ENCODE results near the gene KBTBD13.
"Not testable (repeated sequence)": the region's sequence is repeated elsewhere in the genome, so short reads cannot be mapped to it uniquely, and the experiment has no call there.

Gene KBTBD13

GRCh38 chr15:65076486-65077290 is at the start of gene KBTBD13:
Gene KBTBD13 (plus strand): TSS chr15:65076746. CDS start chr15:65076816, 70 bp downstream.
- DNase-seq (ENCODE audit: low read depth in 4 of 4, low spot score in 1 of 4), result no peak

GRCh38 chr15:65026756-65027155 is 49.8 kb upstream of the KBTBD13 start:
- no peak for DNase-seq (ENCODE audit: low read depth in 4 of 4, low spot score in 1 of 4)

DNA sequence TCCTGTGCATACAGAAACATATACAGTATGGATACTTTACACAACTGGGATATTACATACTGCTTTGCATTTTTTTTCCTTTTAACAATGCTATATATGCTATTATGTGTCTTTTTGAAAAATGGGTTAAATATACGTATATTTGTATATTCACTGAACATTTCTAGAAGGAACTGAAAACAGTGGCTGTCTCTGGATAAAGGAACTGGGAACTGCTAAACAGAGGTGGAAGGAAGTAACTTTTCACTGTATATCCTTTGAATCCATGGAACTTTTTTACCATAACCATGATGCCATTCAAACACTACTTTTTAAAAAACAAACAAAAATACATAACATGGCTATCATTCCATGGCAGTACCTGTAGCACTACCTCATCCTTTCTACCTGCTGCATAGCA is 49.0 kb upstream of the KBTBD13 start:
- no peak for DNase-seq (ENCODE audit: low read depth in 4 of 4, low spot score in 1 of 4)

DNA sequence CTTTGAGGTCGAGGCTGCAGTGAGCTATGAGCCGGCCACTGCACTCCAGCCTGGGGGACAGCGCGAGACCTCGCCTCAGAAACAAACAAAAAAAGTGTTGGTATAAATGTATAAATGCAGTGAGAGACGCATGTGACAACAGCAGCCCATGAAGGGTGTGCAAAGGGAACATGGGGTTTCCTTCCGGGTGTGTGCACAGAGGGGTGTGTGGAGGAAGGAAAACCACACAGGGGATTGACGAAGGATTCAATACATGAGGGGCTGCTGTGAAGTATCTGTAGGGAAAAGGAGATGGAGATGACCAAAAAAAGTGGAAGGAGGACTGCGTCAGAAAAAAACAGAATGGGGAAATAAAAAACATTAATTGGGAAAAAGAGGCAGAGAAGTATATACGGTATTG is 48.2 kb upstream of the KBTBD13 start:
- no peak for DNase-seq (ENCODE audit: low read depth in 4 of 4, low spot score in 1 of 4)

GRCh38 chr15:65028921-65029735 is 47.4 kb upstream of the KBTBD13 start, which contains the start of gene MTFMT:
Gene MTFMT (minus strand): TSS chr15:65029639. CDS start chr15:65029613, 26 bp downstream.
- peak; percentile 90 to 96 (median 94) for DNase-seq (ENCODE audit: low read depth in 4 of 4, low spot score in 1 of 4)

DNA sequence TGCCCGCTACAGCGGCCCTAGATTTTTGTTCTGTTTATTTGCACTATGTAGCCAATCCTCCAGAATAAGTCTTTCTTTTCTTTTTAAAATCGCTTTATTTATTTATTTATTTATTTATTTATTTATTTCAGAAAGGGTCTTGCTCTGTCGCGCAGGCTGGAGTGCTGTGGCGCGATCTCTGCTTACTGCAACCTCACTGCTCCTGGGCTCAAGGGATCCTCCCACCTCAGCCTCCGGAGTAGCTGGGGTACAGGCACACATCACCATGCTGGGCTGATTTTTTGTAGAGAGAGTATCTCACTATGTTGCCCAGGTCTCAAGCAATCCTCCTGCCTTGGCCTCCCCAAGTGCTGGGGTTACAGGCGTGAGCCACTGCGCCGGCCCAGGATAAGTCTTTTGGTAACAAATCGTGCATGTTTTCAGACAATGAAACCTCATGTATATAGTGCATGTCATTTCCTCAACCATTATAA is 46.8 kb upstream of the KBTBD13 start:
- no peak for DNase-seq (ENCODE audit: low read depth in 4 of 4, low spot score in 1 of 4)

DNA sequence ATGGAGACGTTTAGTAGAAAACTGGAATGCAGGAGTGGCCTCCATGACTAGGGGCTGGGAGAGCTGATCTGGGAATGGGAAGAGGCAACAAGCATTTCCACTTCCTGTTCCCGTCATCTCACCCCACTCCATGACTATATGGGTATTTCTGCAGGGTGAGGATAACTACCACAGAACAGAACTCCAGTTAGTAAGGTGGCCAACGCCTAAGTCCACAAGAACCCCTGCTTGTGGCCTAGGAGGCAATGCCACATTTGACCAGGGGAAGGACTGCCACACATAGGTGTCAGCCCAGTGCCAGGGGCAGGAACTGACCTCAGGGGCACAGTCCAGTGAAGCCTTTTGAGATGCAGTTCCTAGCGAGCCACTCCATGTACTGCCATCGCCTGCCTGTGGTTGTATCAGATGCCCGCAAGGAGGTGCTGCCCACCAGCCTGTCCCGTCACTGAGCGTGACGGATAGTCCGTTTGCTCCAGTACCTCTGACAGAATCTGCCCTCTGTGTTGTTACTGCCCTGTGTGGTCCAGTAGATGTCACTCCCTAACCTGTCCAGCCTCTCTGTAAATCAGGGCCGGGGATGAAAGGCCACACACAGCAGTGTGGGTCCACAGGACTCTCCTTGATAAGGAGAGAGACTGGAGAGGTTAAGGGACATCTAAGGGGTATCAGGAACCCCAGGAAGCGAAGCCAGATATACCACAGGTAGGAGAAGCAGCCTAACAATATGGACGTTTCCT is 43.6 kb upstream of the KBTBD13 start:
- peak in 1 of 4 experiments; percentile 25 for DNase-seq (ENCODE audit: low read depth in 4 of 4, low spot score in 1 of 4)

GRCh38 chr15:65033659-65034269 is 42.8 kb upstream of the KBTBD13 start:
- no peak for DNase-seq (ENCODE audit: low read depth in 4 of 4, low spot score in 1 of 4)

- DNase-seq (ENCODE audit: low read depth in 4 of 4, low spot score in 1 of 4), result no peak
Measured at GRCh38 chr15:65034719-65035118, 41.8 kb upstream of the KBTBD13 start.

GRCh38 chr15:65037309-65037708 is 39.2 kb upstream of the KBTBD13 start:
- DNase-seq (ENCODE audit: low read depth in 4 of 4, low spot score in 1 of 4), result no peak

GRCh38 chr15:65038428-65038827 is 38.1 kb upstream of the KBTBD13 start:
- DNase-seq (ENCODE audit: low read depth in 4 of 4, low spot score in 1 of 4), result no peak

DNA sequence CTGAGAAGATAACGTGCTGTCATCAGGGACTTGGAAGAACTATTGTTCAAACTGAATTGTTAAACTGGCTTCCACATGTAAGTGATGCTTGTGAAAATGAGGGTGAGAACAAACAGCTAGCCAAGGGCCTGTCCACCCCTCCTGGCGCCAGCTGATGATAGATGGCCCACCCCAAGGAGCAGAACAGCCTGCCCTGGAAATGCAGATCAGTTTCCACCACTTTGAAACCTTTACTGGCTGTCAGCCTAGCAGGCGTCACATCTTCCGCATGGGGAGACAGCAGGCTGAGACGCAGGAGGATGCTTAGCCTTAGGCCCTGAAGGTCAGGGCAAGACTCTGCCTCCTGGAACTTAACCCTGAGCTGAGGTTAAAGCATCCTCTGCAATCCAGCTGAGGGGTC is 37.7 kb upstream of the KBTBD13 start:
- no peak for DNase-seq (ENCODE audit: low read depth in 4 of 4, low spot score in 1 of 4)

GRCh38 chr15:65040461-65040860 is 36.1 kb upstream of the KBTBD13 start:
- DNase-seq (ENCODE audit: low read depth in 4 of 4, low spot score in 1 of 4), result no peak

DNA sequence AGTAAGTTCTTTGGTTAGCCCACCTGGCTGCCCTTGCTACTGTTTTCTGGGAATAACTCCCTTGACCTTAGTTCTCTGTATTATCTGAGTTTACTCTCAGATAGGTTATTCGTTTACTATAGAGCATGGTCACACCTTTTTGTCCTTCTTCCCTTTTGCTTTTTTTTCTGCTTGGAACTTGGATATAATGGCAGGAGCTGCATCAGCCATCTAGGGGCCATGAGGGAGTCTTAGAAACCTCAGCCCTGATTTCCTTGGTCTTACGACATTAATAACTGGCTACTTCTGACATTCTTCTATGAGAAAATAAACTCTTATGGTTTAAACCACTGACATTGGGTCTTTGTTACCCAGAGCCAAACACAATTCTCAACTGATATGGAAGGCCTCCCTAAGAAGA is 34.8 kb upstream of the KBTBD13 start:
- no peak for DNase-seq (ENCODE audit: low read depth in 4 of 4, low spot score in 1 of 4)

GRCh38 chr15:65042776-65043327 is 33.7 kb upstream of the KBTBD13 start:
- DNase-seq (ENCODE audit: low read depth in 4 of 4, low spot score in 1 of 4), result no peak

DNA sequence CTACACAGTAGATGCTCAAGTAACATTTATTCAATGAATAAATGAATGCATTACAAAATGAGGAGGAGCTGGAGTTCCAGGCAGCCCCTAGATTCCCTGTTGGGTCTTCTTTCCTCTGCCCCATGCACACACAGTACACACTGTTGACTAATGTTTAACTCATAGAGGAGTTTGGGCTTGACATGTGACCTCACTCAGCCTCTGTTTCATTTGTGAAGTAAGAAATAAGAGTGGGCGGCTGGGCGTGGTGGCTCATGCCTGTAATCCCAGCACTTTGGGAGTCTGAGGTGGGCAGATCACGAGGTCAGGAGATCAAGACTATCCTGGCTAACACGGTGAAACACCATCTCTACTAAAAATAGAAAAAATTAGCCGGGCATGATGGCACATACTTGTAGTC is 32.3 kb upstream of the KBTBD13 start:
- not testable (repeated sequence) for DNase-seq (ENCODE audit: low read depth in 4 of 4, low spot score in 1 of 4)

GRCh38 chr15:65044724-65045481 is 31.6 kb upstream of the KBTBD13 start, which contains the start of gene SLC51B:
Gene SLC51B (plus strand): TSS chr15:65045387. CDS start chr15:65050005, 4,618 bp downstream.
- no peak for DNase-seq (ENCODE audit: low read depth in 4 of 4, low spot score in 1 of 4)

DNA sequence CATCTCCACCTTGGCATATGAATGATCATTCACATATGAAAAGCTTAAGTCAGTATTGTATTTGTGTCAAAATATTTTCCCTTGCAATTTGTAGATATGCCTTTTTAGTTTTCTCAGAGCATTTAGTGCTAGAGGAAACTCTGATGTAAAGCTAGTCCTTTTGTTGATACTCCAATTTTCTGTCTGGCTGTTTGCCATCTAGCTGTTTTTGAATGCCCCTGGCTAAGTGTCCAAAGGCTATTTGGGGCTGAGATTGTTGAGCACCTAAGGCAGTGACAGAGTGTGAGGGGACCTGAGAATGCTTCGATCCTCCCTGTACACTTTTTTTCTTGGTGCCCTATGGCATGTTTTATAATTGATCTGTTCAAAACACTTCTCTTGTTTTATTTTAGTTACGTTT is 28.3 kb upstream of the KBTBD13 start:
- DNase-seq (ENCODE audit: low read depth in 4 of 4, low spot score in 1 of 4), result no peak

GRCh38 chr15:65049418-65049840 is 27.1 kb upstream of the KBTBD13 start:
- DNase-seq (ENCODE audit: low read depth in 4 of 4, low spot score in 1 of 4), result peak; percentile 80 to 88 (median 84)

GRCh38 chr15:65050270-65050669 is 26.3 kb upstream of the KBTBD13 start:
- no peak for DNase-seq (ENCODE audit: low read depth in 4 of 4, low spot score in 1 of 4)
